ENCODE data around the gene SORCS2.

SORCS2 gene

GRCh38 chr4:7195141-7195515 is 2.8 kb downstream of the SORCS2 start:
- no peak for TF ChIP-seq CTCF (IDR thresholded peaks at IDR 0.05; ENCODE audit: insufficient read depth, low read length, missing control alignments)
- H3K4me3 ChIP-seq (ENCODE audit: low read depth, low read length), result no peak overlapping the region
- no peak for DNase-seq (ENCODE audit: low read depth, low spot score)
- CTCF ChIA-PET, result interaction anchor here (0.8 to 7.4 kb wide), 26 partner anchors 10 to 541 kb away, joined by 3 to 156 read pairs (median 4); no protein-coding TSS in a partner anchor
- POLR2A ChIA-PET, result interaction anchor here (1.2 kb wide), 1 partner anchor 43 kb away, joined by 3 read pairs; no protein-coding TSS in a partner anchor

- TF ChIP-seq CTCF (IDR thresholded peaks at IDR 0.05; ENCODE audit: insufficient read depth, low read length, missing control alignments), result no peak
- ChIA-PET POLR2A (interaction anchor here (1.2 kb wide), 1 partner anchor 43 kb away, joined by 3 read pairs; no protein-coding TSS in a partner anchor), CTCF (interaction anchor here (0.8 to 7.4 kb wide), 15 partner anchors 10 to 540 kb away, joined by 3 to 156 read pairs (median 4); no protein-coding TSS in a partner anchor)
- no peak overlapping the region for H3K4me3 ChIP-seq (ENCODE audit: low read depth, low read length)
- DNase-seq (ENCODE audit: low read depth, low spot score), result peak; percentile 42
These were observed 3.4 kb downstream of the SORCS2 start for GRCh38 chr4:7195546-7196287.

- ChIA-PET POLR2A (no interaction called here), CTCF (interaction anchor here (0.9 to 7.4 kb wide), 10 partner anchors 9 to 525 kb away, joined by 3 to 156 read pairs (median 10); no protein-coding TSS in a partner anchor)
- TF ChIP-seq CTCF (IDR thresholded peaks at IDR 0.05; ENCODE audit: insufficient read depth, low read length, missing control alignments), result no peak
- DNase-seq (ENCODE audit: low read depth, low spot score), result no peak
- no peak overlapping the region for H3K4me3 ChIP-seq (ENCODE audit: low read depth, low read length)
These were observed 3.9 kb downstream of the SORCS2 start for GRCh38 chr4:7196288-7196651.

- POLR2A ChIA-PET, result no interaction called here
- no peak for TF ChIP-seq CTCF (IDR thresholded peaks at IDR 0.05; ENCODE audit: insufficient read depth, low read length, missing control alignments)
- CTCF ChIA-PET, result interaction anchor here (0.9 to 7.4 kb wide), 6 partner anchors 9 to 525 kb away, joined by 3 to 156 read pairs (median 45); no protein-coding TSS in a partner anchor
- no peak for DNase-seq (ENCODE audit: low read depth, low spot score)
- no peak overlapping the region for H3K4me3 ChIP-seq (ENCODE audit: low read depth, low read length)
These were observed 4.4 kb downstream of the SORCS2 start for GRCh38 chr4:7196736-7197135.

- no peak for TF ChIP-seq CTCF (IDR thresholded peaks at IDR 0.05; ENCODE audit: insufficient read depth, low read length, missing control alignments)
- CTCF ChIA-PET, result interaction anchor here (1.0 to 7.4 kb wide), 7 partner anchors 8 to 818 kb away, joined by 3 to 156 read pairs (median 8); no protein-coding TSS in a partner anchor
- POLR2A ChIA-PET, result no interaction called here
These were observed 5.6 kb downstream of the SORCS2 start for GRCh38 chr4:7197910-7198309.

GRCh38 chr4:7198440-7199128 is 6.2 kb downstream of the SORCS2 start:
- ChIA-PET POLR2A (interaction anchor here (0.6 kb wide), 1 partner anchor 20 kb away, joined by 3 read pairs; no protein-coding TSS in a partner anchor), CTCF (interaction anchor here (1.0 to 7.4 kb wide), 7 partner anchors 7 to 817 kb away, joined by 3 to 156 read pairs (median 8); no protein-coding TSS in a partner anchor)
- H3K4me3 ChIP-seq (ENCODE audit: low read depth, low read length), result no peak overlapping the region
- no peak for DNase-seq (ENCODE audit: low read depth, low spot score)
- TF ChIP-seq CTCF (IDR thresholded peaks at IDR 0.05; ENCODE audit: insufficient read depth, low read length, missing control alignments), result no peak

More at GRCh38 chr4:7197910-7198309, 5.6 kb downstream of the SORCS2 start:
- no peak for DNase-seq (ENCODE audit: low read depth, low spot score)
- H3K4me3 ChIP-seq (ENCODE audit: low read depth, low read length), result no peak overlapping the region
